Measurements from ENCODE around the gene TMEM138.

The TMEM138 gene

GRCh38 chr11:61339490-61339878, 22.7 kb upstream of the TMEM138 start:
- no peak overlapping the region for H3K4me3 ChIP-seq (ENCODE audit: low read length)
- DNase-seq (ENCODE audit: low read depth, low spot score): no peak

- DNase-seq (ENCODE audit: low read depth, low spot score): no peak
- no peak overlapping the region for H3K4me3 ChIP-seq (ENCODE audit: low read length)
Measured at GRCh38 chr11:61340979-61341378, 21.2 kb upstream of the TMEM138 start.

- no peak overlapping the region for H3K4me3 ChIP-seq (ENCODE audit: low read length)
- DNase-seq (ENCODE audit: low read depth, low spot score): no peak
Measured at GRCh38 chr11:61341706-61342105, 20.5 kb upstream of the TMEM138 start.

- no peak overlapping the region for H3K4me3 ChIP-seq (ENCODE audit: low read length)
- no peak for DNase-seq (ENCODE audit: low read depth, low spot score)
Measured at GRCh38 chr11:61342207-61342803, 19.9 kb upstream of the TMEM138 start.

- DNase-seq (ENCODE audit: low read depth, low spot score): no peak
- H3K4me3 ChIP-seq (ENCODE audit: low read length): no peak overlapping the region
Measured at GRCh38 chr11:61343792-61344745, 18.1 kb upstream of the TMEM138 start.

GRCh38 chr11:61345170-61345610, 17.0 kb upstream of the TMEM138 start:
- DNase-seq (ENCODE audit: low read depth, low spot score): no peak
- no peak overlapping the region for H3K4me3 ChIP-seq (ENCODE audit: low read length)

- no peak overlapping the region for H3K4me3 ChIP-seq (ENCODE audit: low read length)
- no peak for DNase-seq (ENCODE audit: low read depth, low spot score)
Measured at GRCh38 chr11:61345954-61346843, 16.0 kb upstream of the TMEM138 start.

- DNase-seq (ENCODE audit: low read depth, low spot score): no peak
- no peak overlapping the region for H3K4me3 ChIP-seq (ENCODE audit: low read length)
Measured at GRCh38 chr11:61347916-61348461, 14.2 kb upstream of the TMEM138 start.

- no peak for DNase-seq (ENCODE audit: low read depth, low spot score)
- H3K4me3 ChIP-seq (ENCODE audit: low read length): no peak overlapping the region
Measured at GRCh38 chr11:61349189-61349751, 12.9 kb upstream of the TMEM138 start.

GRCh38 chr11:61349916-61350315, 12.3 kb upstream of the TMEM138 start:
- no peak overlapping the region for H3K4me3 ChIP-seq (ENCODE audit: low read length)
- DNase-seq (ENCODE audit: low read depth, low spot score): no peak

- DNase-seq (ENCODE audit: low read depth, low spot score): no peak
- no peak overlapping the region for H3K4me3 ChIP-seq (ENCODE audit: low read length)
Measured at GRCh38 chr11:61350336-61350735, 11.8 kb upstream of the TMEM138 start.

GRCh38 chr11:61350803-61351202, 11.4 kb upstream of the TMEM138 start:
- H3K4me3 ChIP-seq (ENCODE audit: low read length): no peak overlapping the region
- no peak for DNase-seq (ENCODE audit: low read depth, low spot score)

- H3K4me3 ChIP-seq (ENCODE audit: low read length): no peak overlapping the region
- no peak for DNase-seq (ENCODE audit: low read depth, low spot score)
Measured at GRCh38 chr11:61352038-61352437, 10.1 kb upstream of the TMEM138 start.

GRCh38 chr11:61353131-61354067, 8.8 kb upstream of the TMEM138 start:
- DNase-seq (ENCODE audit: low read depth, low spot score): no peak
- H3K4me3 ChIP-seq (ENCODE audit: low read length): no peak overlapping the region

- no peak for DNase-seq (ENCODE audit: low read depth, low spot score)
- H3K4me3 ChIP-seq (ENCODE audit: low read length): no peak overlapping the region
Measured at GRCh38 chr11:61354208-61354607, 8.0 kb upstream of the TMEM138 start.

GRCh38 chr11:61356706-61357105, 5.5 kb upstream of the TMEM138 start:
- H3K4me3 ChIP-seq (ENCODE audit: low read length): no peak overlapping the region
- DNase-seq (ENCODE audit: low read depth, low spot score): no peak

- no peak for DNase-seq (ENCODE audit: low read depth, low spot score)
- H3K4me3 ChIP-seq (ENCODE audit: low read length): no peak overlapping the region
Measured at GRCh38 chr11:61357233-61357893, 4.8 kb upstream of the TMEM138 start.

- DNase-seq (ENCODE audit: low read depth, low spot score): no peak
- H3K4me3 ChIP-seq (ENCODE audit: low read length): no peak overlapping the region
Measured at GRCh38 chr11:61357894-61358239, 4.3 kb upstream of the TMEM138 start.

All from Jurkat, Clone E6-1 (cell line).